ENCODE data around the gene ACBD3. TPM values are rescaled to one million over a fixed set of nuclear protein-coding genes. Genes with fewer than 3 reads are reported as not detected.

ACBD3 gene
- total and polyA plus RNA-seq, 9 donors = 17.6 to 45.9 (median 35.1) TPM

- no peak for DNase-seq
- 13 to 31% (median 23%) methylated on average over 1 of the region's 1 CpG for WGBS, 3 donors
- no peak for TF ChIP-seq POLR2A (IDR thresholded peaks at IDR 0.05)
- no peak for TF ChIP-seq CTCF (IDR thresholded peaks at IDR 0.05)
- H3K27me3 ChIP-seq = no peaks in the 10 kb centered on the region
- H3K27ac ChIP-seq = no peak overlapping the region
- intact Hi-C loops (cut with DNase I) = loop anchor here in 1 of 4 donors (10.0 kb wide), 1 partner anchor 367 kb away; no protein-coding TSS in a partner anchor
- H3K4me1 ChIP-seq (ENCODE audit: insufficient read depth) = peaks cover 3% of the 10 kb centered on the region
- H3K9me3 ChIP-seq = no peaks in the 10 kb centered on the region
- no peaks in the 10 kb centered on the region for H3K36me3 ChIP-seq
- H3K4me3 ChIP-seq = no peak overlapping the region
Observed at GRCh38 chr1:226157761-226158316, 28.7 kb downstream of the ACBD3 start.

DNA sequence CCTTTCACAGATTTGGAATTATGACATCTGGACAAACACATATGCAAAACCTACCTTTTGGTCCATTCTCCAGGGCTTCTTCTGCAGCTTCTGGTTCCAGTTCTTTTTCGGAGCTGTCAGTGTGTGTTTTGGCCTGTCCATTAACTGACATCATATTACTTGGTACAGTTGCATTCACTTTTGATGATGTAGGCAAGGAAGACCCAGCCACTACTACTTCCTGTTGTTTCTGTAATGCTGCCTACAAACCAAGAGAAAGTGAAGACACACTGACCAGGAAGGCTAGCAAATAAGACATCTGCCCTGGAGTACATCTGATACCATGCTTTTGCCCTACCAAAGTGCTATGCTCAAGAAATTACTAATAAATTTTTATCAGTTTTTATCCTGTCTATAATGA lies 31.9 kb downstream of the ACBD3 start:
- no peak for DNase-seq
- TF ChIP-seq EP300 (IDR thresholded peaks at IDR 0.05) = no peak
- no peak for TF ChIP-seq POLR2A (IDR thresholded peaks at IDR 0.05)
- TF ChIP-seq CTCF (IDR thresholded peaks at IDR 0.05) = no peak
- Histone ChIP-seq H3K27ac (no peak overlapping the region), H3K27me3 (no peaks in the 10 kb centered on the region), H3K36me3 (no peaks in the 10 kb centered on the region), H3K4me1 (ENCODE audit: insufficient read depth) (peaks cover 3% of the 10 kb centered on the region), H3K9me3 (no peaks in the 10 kb centered on the region), H3K4me3 (no peak overlapping the region)
- intact Hi-C loops (cut with DNase I) = loop anchor here in 1 of 4 donors (10.0 kb wide), 1 partner anchor 370 kb away; no protein-coding TSS in a partner anchor
- WGBS, 3 donors = 92 to 98% (median 95%) methylated on average over 1 of the region's 1 CpG

GRCh38 chr1:226149806-226150205 lies 36.7 kb downstream of the ACBD3 start:
- no peak overlapping the region for H3K27ac ChIP-seq
- no peaks in the 10 kb centered on the region for H3K9me3 ChIP-seq
- TF ChIP-seq EP300 (IDR thresholded peaks at IDR 0.05) (no peak), POLR2A (IDR thresholded peaks at IDR 0.05) (no peak), CTCF (IDR thresholded peaks at IDR 0.05) (no peak)
- H3K36me3 ChIP-seq = no peaks in the 10 kb centered on the region
- H3K4me3 ChIP-seq = no peak overlapping the region
- H3K27me3 ChIP-seq = no peaks in the 10 kb centered on the region
- WGBS, 3 donors = 83 to 87% (median 85%) methylated on average over 4 of the region's 4 CpGs
- no peak for DNase-seq
- no peaks in the 10 kb centered on the region for H3K4me1 ChIP-seq (ENCODE audit: insufficient read depth)
- intact Hi-C loops (cut with DNase I) = loop anchor here in 1 of 4 donors (10.0 kb wide), 1 partner anchor 375 kb away; no protein-coding TSS in a partner anchor

- H3K9me3 ChIP-seq = no peaks in the 10 kb centered on the region
- H3K4me1 ChIP-seq (ENCODE audit: insufficient read depth) = no peaks in the 10 kb centered on the region
- H3K27me3 ChIP-seq = no peaks in the 10 kb centered on the region
- no peak overlapping the region for H3K4me3 ChIP-seq
- intact Hi-C loops (cut with DNase I) = no loop called here
- no peak for TF ChIP-seq EP300 (IDR thresholded peaks at IDR 0.05)
- TF ChIP-seq CTCF (IDR thresholded peaks at IDR 0.05) = no peak
- no peak for TF ChIP-seq POLR2A (IDR thresholded peaks at IDR 0.05)
- no peak overlapping the region for H3K27ac ChIP-seq
- no peaks in the 10 kb centered on the region for H3K36me3 ChIP-seq
- DNase-seq = no peak
Observed at GRCh38 chr1:226148121-226148648, 38.4 kb downstream of the ACBD3 start.
